ENCODE measurements around the gene ERMAP. TPM values are rescaled to one million over a fixed set of nuclear protein-coding genes. Genes with fewer than 3 reads are reported as not detected.

ERMAP gene
- total and polyA plus RNA-seq, 4 experiments from 2014 or later = 2.0 to 8.6 (median 5.3) TPM

DNA sequence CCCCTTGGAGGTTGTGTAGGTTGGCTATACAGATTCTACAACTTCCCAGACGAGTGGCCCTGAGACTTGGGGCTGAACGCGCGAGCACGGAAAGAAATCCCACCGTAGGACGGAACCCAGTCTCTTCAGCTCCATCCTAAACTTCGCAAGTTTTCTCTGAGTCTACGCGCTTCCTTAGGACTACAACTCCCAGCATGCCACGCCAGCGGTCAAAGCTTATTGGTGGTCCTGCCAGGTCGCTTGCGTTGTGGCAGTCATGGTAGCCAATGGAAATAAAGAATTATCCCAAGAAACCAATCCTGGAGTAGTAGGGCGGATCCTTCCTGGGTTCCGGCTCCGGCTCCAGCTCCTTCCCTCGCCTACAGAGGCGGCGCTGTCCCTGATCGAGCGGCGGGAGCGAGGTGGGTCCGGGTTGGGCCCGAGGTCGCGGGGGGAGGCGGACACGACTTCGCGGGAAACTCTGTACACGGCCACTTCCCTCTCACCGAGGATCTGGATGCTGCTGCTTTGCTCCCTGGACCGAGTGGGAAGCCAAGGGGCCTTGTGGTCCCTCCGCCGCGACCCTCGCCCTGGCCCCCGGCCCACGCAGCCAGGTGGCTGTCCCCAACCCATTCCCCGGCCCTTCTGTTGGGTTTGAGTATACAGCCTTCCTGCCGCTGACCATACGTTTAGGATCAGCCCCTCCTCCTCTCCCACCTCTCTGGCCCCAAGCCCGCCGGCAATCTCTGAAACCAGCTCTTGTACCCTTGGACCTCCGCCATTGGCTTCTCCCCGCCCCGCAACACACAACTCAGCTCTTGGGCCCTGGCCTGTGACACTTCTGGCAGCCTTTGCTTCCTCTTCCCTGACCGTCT, 29.6 kb downstream of the ERMAP start, which contains the start of gene ZNF691:
Gene ZNF691 (plus strand): TSS at position 357 of the 854 bp plus-strand sequence. CDS start 3,046 bp downstream, outside the sequence.
- CTCF ChIA-PET (ENCODE audit: partially characterized antibody) = interaction anchor here (0.7 to 3.4 kb wide), 21 partner anchors 8 to 306 kb away, joined by 3 to 27 read pairs (median 3); partner anchors contain the start of genes C1orf50, ERMAP and P3H1

DNA sequence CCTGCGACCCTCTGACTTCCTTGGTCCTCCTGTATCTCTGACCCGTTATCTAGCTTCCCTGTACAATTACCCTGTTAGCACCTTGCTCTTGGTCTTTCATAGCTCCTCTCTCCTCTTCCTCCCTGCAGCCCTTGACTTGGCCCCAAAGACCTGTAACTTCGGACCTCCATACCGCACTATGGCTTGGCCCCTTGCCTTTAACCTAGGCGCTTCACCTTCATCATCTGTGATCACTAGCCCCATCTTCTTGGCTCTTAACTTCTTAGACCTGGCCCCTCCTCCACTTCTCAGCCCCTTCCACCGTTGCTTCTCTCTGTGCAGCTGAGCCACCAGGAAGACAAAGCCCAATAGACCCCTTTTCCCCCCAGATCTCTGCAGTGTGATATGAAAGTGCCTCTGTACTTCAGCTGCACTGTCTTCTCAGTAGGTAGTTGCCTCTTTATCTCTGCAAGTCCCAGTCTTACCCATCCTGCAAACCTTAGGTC, 30.2 kb downstream of the ERMAP start:
- no peaks in the 10 kb centered on the region for H3K9me3 ChIP-seq (ENCODE audit: control insufficient read depth in 1 of 2, low read length in 2 of 2)
- H3K4me3 ChIP-seq (ENCODE audit: low read length in 2 of 2) = peak overlapping the region; percentile 54 to 74
- Mint-ChIP-seq H3K27me3 (no peaks in the 10 kb centered on the region), H3K27ac (peak overlapping the region; percentile 59 to 95 (median 86)), H3K9me3 (peaks cover 0 to 2% (median 0%) of the 10 kb centered on the region in 8 donors), H3K36me3 (peaks cover 32 to 34% of the 10 kb centered on the region in 2 donors), H3K4me1 (peaks cover 27 to 38% (median 35%) of the 10 kb centered on the region in 4 donors), H3K4me3 (peak overlapping the region; percentile 91 to 98 (median 96))
- DNase-seq = no peak
- peaks cover 6% of the 10 kb centered on the region for H3K36me3 ChIP-seq (ENCODE audit: insufficient read depth, low read length)
- ChIA-PET POLR2A (ENCODE audit: partially characterized antibody) (interaction anchor here (1.0 to 6.4 kb wide), 10 partner anchors 15 to 607 kb away, joined by 3 to 58 read pairs (median 6); partner anchors contain the start of genes C1orf50, ERMAP, HYI and P3H1), CTCF (ENCODE audit: partially characterized antibody) (interaction anchor here (0.7 to 3.4 kb wide), 9 partner anchors 9 to 228 kb away, joined by 3 to 27 read pairs (median 6); partner anchors contain the start of genes C1orf50 and P3H1)
- intact Hi-C loops (cut with micrococcal nuclease) = loop anchor here (2.0 to 5.0 kb wide), 3 partner anchors 75 to 1485 kb away; partner anchors contain the start of genes FOXO6 and YBX1
- peak overlapping the region; percentile 72 for H3K27ac ChIP-seq (ENCODE audit: low read depth, low read length)
- peaks cover 23% of the 10 kb centered on the region for H3K4me1 ChIP-seq (ENCODE audit: insufficient read depth, low read length)
- no peaks in the 10 kb centered on the region for H3K27me3 ChIP-seq (ENCODE audit: insufficient read depth, low read length)

More for the DNA sequence above, 29.6 kb downstream of the ERMAP start, which contains the start of gene ZNF691:
- H3K4me3 Mint-ChIP-seq = peak within 1 kb of the TSS; percentile 91 to 98 (median 96)
- peak; percentile 88 to 94 (median 89) for DNase-seq
- intact Hi-C loops (cut with micrococcal nuclease) = loop anchor here (1.0 to 5.0 kb wide), 6 partner anchors 30 to 1484 kb away; partner anchors contain the start of genes C1orf50, CFAP57, EBNA1BP2 and FOXO6
- peaks cover 27 to 38% (median 35%) of the 10 kb centered on the region in 4 donors for H3K4me1 Mint-ChIP-seq
- peaks cover 0 to 2% (median 0%) of the 10 kb centered on the region in 8 donors for H3K9me3 Mint-ChIP-seq
- no peaks in the 10 kb centered on the region for H3K27me3 Mint-ChIP-seq
- H3K36me3 Mint-ChIP-seq = peaks cover 29 to 35% of the 10 kb centered on the region in 2 donors
- Histone ChIP-seq H3K9me3 (ENCODE audit: control insufficient read depth in 1 of 2, low read length in 2 of 2) (no peaks in the 10 kb centered on the region), H3K4me1 (ENCODE audit: insufficient read depth, low read length) (peaks cover 23% of the 10 kb centered on the region), H3K27me3 (ENCODE audit: insufficient read depth, low read length) (no peaks in the 10 kb centered on the region), H3K4me3 (ENCODE audit: low read length in 2 of 2) (peak within 1 kb of the TSS; percentile 74 to 84), H3K36me3 (ENCODE audit: insufficient read depth, low read length) (peaks cover 6% of the 10 kb centered on the region), H3K27ac (ENCODE audit: low read depth, low read length) (peak within 1 kb of the TSS; percentile 72)
- POLR2A ChIA-PET (ENCODE audit: partially characterized antibody) = interaction anchor here (0.5 to 6.4 kb wide), 16 partner anchors 11 to 608 kb away, joined by 3 to 58 read pairs (median 4); partner anchors contain the start of genes C1orf50, CCDC30, ERMAP and HYI
- H3K27ac Mint-ChIP-seq = peak within 1 kb of the TSS; percentile 59 to 95 (median 86)

DNA sequence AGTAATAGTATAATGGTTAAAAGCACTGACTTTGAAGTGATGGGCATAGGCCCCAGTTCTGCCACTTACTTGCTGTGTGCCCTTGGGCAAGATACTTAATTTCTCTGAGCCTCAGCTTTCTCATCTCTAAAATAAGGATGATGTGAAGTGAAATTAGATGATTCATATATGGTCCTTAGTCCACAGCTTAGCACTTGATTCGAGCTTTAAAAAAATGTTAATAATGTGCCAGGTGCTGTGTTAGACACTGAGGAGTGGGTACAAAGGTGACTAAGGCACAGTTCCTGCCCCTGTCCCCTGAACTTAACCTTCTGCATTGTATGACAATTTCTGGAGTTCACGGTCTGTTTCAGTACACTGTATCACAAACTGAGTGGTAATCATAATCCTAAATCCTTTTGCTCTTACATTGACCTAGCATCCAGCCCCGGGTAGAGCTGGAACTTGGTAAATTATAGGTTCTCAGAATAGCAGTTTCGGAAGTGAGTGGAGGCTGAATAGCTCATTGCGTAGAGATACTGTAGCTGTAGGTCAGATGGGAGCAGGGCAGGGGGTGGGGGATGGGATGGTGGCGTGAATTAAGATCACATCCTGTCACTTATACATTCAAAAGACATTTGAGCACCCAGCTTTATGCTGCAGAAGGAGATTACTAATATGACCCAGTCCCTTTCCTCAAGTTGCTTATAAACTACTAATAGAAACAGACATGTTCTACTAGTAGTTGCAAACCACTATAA, 31.0 kb downstream of the ERMAP start:
- POLR2A ChIA-PET (ENCODE audit: partially characterized antibody) = interaction anchor here (1.0 to 6.4 kb wide), 5 partner anchors 15 to 226 kb away, joined by 3 to 58 read pairs (median 8); partner anchors contain the start of genes C1orf50, ERMAP, P3H1 and SVBP
- H3K27me3 ChIP-seq (ENCODE audit: insufficient read depth, low read length) = no peaks in the 10 kb centered on the region
- peaks cover 36% of the 10 kb centered on the region in 2 donors for H3K36me3 Mint-ChIP-seq
- no peak for DNase-seq
- H3K4me1 Mint-ChIP-seq = peaks cover 27 to 38% (median 35%) of the 10 kb centered on the region in 4 donors
- CTCF ChIA-PET (ENCODE audit: partially characterized antibody) = interaction anchor here (1.3 to 3.4 kb wide), 2 partner anchors 10 to 81 kb away, joined by 6 to 27 read pairs; partner anchors contain the start of genes C1orf50 and P3H1
- peaks cover 6% of the 10 kb centered on the region for H3K36me3 ChIP-seq (ENCODE audit: insufficient read depth, low read length)
- peak overlapping the region in 6 of 7 donors; percentile 74 to 95 (median 86) for H3K27ac Mint-ChIP-seq
- no peaks in the 10 kb centered on the region for H3K27me3 Mint-ChIP-seq
- no peaks in the 10 kb centered on the region for H3K9me3 ChIP-seq (ENCODE audit: control insufficient read depth in 1 of 2, low read length in 2 of 2)
- H3K4me1 ChIP-seq (ENCODE audit: insufficient read depth, low read length) = peaks cover 23% of the 10 kb centered on the region
- H3K9me3 Mint-ChIP-seq = peaks cover 0 to 4% (median 0%) of the 10 kb centered on the region in 8 donors
- intact Hi-C loops (cut with micrococcal nuclease) = loop anchor here (2.0 to 5.0 kb wide), 3 partner anchors 74 to 1486 kb away; partner anchors contain the start of genes FOXO6 and YBX1
- H3K4me3 Mint-ChIP-seq = peak overlapping the region; percentile 91 to 98 (median 96)
- H3K4me3 ChIP-seq (ENCODE audit: low read length in 2 of 2) = peak overlapping the region in 1 of 2 donors; percentile 74
- no peak overlapping the region for H3K27ac ChIP-seq (ENCODE audit: low read depth, low read length)

DNA sequence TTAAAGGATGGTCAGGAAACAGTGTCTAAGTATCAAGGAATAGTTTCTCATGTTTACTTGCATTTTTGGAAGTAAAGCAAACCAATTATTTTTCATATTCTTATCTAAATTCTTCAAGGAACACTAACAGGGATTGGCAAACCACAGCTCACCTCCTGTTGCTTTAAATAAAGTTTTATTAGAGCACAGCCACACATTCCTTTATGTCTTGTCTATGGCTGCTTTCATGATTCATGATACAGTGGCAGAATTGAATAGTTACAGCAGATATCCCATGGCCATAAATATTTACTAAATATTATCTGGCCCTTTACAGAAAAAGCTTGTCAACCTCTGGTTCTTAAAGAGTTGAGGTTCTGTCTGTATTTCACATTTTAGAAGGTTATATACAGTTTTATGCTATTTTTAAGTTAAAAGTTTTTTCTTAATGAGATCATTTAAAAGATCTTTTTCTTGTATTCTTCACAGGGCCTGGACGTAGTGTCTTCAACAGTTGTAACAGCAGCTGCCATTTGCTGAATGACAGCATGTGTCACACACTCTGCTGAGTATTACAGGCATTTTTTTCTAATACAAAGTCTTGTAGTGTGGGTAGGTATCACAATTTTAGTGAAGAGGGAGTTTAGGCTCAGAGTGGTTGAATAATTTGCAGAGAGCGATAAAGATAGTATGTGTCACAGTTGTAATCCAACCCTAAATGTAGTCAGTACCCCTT, 32.1 kb downstream of the ERMAP start:
- Mint-ChIP-seq H3K4me3 (no peak overlapping the region), H3K36me3 (peaks cover 28 to 37% of the 10 kb centered on the region in 2 donors), H3K4me1 (peaks cover 29 to 38% (median 35%) of the 10 kb centered on the region in 4 donors), H3K9me3 (peaks cover 0 to 4% (median 0%) of the 10 kb centered on the region in 8 donors), H3K27me3 (no peaks in the 10 kb centered on the region), H3K27ac (peak overlapping the region in 5 of 7 donors; percentile 22 to 78 (median 48))
- ChIA-PET CTCF (ENCODE audit: partially characterized antibody) (interaction anchor here (3.4 kb wide), 1 partner anchor 82 kb away, joined by 27 read pairs; the partner anchor contains the start of genes C1orf50 and P3H1), POLR2A (ENCODE audit: partially characterized antibody) (interaction anchor here (3.7 to 6.4 kb wide), 2 partner anchors 32 to 82 kb away, joined by 38 to 58 read pairs; partner anchors contain the start of genes C1orf50, ERMAP, P3H1 and SVBP)
- H3K36me3 ChIP-seq (ENCODE audit: insufficient read depth, low read length) = peaks cover 6% of the 10 kb centered on the region
- no peaks in the 10 kb centered on the region for H3K27me3 ChIP-seq (ENCODE audit: insufficient read depth, low read length)
- no peak overlapping the region for H3K4me3 ChIP-seq (ENCODE audit: low read length in 2 of 2)
- H3K4me1 ChIP-seq (ENCODE audit: insufficient read depth, low read length) = peaks cover 23% of the 10 kb centered on the region
- no peak for DNase-seq
- H3K9me3 ChIP-seq (ENCODE audit: control insufficient read depth in 1 of 2, low read length in 2 of 2) = no peaks in the 10 kb centered on the region
- intact Hi-C loops (cut with micrococcal nuclease) = loop anchor here (5.0 kb wide), 2 partner anchors 73 to 1487 kb away; partner anchors contain the start of gene FOXO6
- no peak overlapping the region for H3K27ac ChIP-seq (ENCODE audit: low read depth, low read length)

DNA sequence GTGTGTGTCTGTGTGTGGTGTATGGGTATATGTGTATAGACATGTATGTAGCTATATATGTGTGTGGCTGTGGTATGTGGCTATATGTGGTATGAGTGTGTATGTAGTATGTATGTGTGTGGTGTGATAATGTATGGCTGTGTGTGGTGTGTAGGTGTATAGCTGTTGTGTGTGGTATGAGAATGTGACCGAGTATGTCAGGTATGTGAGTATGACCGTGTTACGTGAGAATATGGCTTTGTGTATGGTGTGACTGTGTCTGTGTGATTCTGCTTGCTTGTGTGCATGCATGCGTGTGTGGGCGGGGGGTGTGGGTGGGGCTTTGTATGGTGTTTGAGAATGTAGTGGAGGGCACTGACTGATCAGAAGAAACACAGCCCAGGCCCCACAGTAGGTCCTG, 33.0 kb downstream of the ERMAP start:
- peaks cover 28 to 37% of the 10 kb centered on the region in 2 donors for H3K36me3 Mint-ChIP-seq
- DNase-seq = no peak
- Histone ChIP-seq H3K9me3 (ENCODE audit: control insufficient read depth in 1 of 2, low read length in 2 of 2) (no peaks in the 10 kb centered on the region), H3K27me3 (ENCODE audit: insufficient read depth, low read length) (no peaks in the 10 kb centered on the region), H3K36me3 (ENCODE audit: insufficient read depth, low read length) (peaks cover 6% of the 10 kb centered on the region), H3K4me1 (ENCODE audit: insufficient read depth, low read length) (peaks cover 23% of the 10 kb centered on the region), H3K4me3 (ENCODE audit: low read length in 2 of 2) (no peak overlapping the region), H3K27ac (ENCODE audit: low read depth, low read length) (no peak overlapping the region)
- H3K27ac Mint-ChIP-seq = peak overlapping the region in 3 of 7 donors; percentile 1 to 4 (median 2)
- H3K4me1 Mint-ChIP-seq = peaks cover 28 to 38% (median 35%) of the 10 kb centered on the region in 4 donors
- CTCF ChIA-PET (ENCODE audit: partially characterized antibody) = no interaction called here
- H3K4me3 Mint-ChIP-seq = peak overlapping the region in 1 of 8 donors; percentile 40
- intact Hi-C loops (cut with micrococcal nuclease) = loop anchor here (5.0 kb wide), 2 partner anchors 72 to 1488 kb away; partner anchors contain the start of gene FOXO6
- no peaks in the 10 kb centered on the region for H3K27me3 Mint-ChIP-seq
- POLR2A ChIA-PET (ENCODE audit: partially characterized antibody) = interaction anchor here (0.9 kb wide), 1 partner anchor 11 kb away, joined by 3 read pairs; no protein-coding TSS in a partner anchor
- H3K9me3 Mint-ChIP-seq = peaks cover 0 to 4% (median 0%) of the 10 kb centered on the region in 8 donors
